Measurements from ENCODE around the gene SRF.
A peak's percentile ranks its signal among the peaks of the same experiment; 100 is the strongest.

The SRF gene

DNA sequence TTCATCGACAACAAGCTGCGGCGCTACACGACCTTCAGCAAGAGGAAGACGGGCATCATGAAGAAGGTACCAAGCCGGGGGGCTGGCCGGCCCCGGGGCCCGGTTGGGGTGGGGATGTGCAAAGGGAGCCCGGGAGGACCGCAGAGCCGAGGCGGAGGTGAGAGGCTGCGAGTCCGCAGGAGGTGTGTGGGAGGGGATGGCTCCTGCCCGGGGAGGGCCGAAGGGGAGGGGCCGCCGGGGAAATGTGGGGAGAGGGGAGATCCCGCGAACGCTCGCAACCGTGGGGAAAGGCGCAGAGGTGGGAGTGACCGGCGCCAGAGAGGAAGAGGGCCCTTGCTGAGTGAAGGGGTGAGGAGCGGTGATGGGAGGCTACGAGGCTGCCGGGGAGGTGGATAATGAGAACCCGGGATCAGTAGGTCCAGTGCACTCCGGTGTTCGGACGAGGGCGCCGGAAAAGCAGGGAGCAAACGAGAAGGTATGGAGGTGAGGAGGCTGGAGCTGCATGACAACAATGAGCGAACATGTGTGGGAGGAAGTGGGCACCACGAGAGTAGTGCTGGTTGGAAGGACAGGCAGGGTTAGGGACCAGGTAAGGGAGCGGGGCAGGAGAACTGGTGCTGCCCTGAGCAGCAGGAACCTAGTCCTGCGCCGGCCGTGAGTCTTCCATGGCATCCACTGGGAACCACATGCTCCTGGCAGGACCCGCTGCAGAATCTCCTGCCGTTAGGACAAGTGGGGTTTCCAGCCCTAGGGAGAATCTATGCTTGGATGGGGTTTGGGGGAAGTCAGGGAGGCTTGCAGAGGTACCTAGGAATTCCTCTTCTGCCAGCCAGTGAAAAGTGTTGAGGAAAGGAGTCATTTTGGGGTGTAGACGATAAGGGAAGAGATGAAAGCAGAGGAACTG lies 1.3 kb downstream of the SRF start:
- Histone ChIP-seq H3K27me3 (ENCODE audit: control insufficient read depth, insufficient read depth, low read length) (no peaks in the 10 kb centered on the region), H3K4me1 (peaks cover 21% of the 10 kb centered on the region)
- TF ChIP-seq, protein P1, sequence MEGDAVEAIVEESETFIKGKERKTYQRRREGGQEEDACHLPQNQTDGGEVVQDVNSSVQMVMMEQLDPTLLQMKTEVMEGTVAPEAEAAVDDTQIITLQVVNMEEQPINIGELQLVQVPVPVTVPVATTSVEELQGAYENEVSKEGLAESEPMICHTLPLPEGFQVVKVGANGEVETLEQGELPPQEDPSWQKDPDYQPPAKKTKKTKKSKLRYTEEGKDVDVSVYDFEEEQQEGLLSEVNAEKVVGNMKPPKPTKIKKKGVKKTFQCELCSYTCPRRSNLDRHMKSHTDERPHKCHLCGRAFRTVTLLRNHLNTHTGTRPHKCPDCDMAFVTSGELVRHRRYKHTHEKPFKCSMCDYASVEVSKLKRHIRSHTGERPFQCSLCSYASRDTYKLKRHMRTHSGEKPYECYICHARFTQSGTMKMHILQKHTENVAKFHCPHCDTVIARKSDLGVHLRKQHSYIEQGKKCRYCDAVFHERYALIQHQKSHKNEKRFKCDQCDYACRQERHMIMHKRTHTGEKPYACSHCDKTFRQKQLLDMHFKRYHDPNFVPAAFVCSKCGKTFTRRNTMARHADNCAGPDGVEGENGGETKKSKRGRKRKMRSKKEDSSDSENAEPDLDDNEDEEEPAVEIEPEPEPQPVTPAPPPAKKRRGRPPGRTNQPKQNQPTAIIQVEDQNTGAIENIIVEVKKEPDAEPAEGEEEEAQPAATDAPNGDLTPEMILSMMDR (IDR thresholded peaks at IDR 0.05) = no peak

DNA sequence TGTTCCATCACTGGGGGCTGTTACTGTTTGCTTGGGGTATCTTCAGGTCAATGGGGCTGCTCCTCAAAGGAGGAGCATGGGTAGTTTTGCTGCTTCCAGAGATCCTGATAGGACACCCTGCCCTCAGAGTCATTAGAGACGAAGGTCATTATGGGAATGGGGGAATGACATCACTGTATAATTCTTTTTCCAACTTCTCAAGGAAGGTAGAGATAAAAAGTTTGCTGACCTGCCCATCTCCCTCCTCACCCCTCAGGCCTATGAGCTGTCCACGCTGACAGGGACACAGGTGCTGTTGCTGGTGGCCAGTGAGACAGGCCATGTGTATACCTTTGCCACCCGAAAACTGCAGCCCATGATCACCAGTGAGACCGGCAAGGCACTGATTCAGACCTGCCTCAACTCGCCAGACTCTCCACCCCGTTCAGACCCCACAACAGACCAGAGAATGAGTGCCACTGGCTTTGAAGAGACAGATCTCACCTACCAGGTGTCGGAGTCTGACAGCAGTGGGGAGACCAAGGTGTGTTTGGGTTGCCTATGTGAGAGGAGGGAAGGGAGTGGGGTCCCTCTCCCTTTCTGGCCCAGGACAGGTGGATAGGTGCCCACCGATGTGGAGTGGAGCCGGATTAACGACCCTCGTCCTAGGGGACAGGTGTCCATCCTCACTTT lies 2.7 kb downstream of the SRF start:
- Histone ChIP-seq H3K4me1 (peaks cover 21% of the 10 kb centered on the region), H3K27ac (peak overlapping the region; percentile 98), H3K4me3 (ENCODE audit: low read depth, low read length) (peak overlapping the region; percentile 88), H3K9ac (no peak overlapping the region), H2AFZ (no peak overlapping the region), H3K9me3 (ENCODE audit: control insufficient read depth, low read length) (no peaks in the 10 kb centered on the region), H3K79me2 (peaks cover 10% of the 10 kb centered on the region), H3K4me2 (ENCODE audit: low read length) (peak overlapping the region; percentile 100), H3K36me3 (ENCODE audit: control insufficient read depth, insufficient read depth, low read length) (no peaks in the 10 kb centered on the region), H3K27me3 (ENCODE audit: control insufficient read depth, insufficient read depth, low read length) (no peaks in the 10 kb centered on the region)
- TF ChIP-seq, protein P1 (IDR thresholded peaks at IDR 0.05) = no peak

More for the DNA sequence above, 1.3 kb downstream of the SRF start:
- H3K4me3 ChIP-seq (ENCODE audit: low read depth, low read length) = peak overlapping the region; percentile 88
- peak overlapping the region; percentile 4 for H2AFZ ChIP-seq
- peak overlapping the region; percentile 100 for H3K4me2 ChIP-seq (ENCODE audit: low read length)
- H3K79me2 ChIP-seq = peaks cover 7% of the 10 kb centered on the region
- H3K9ac ChIP-seq = peak overlapping the region; percentile 96
- H3K9me3 ChIP-seq (ENCODE audit: control insufficient read depth, low read length) = no peaks in the 10 kb centered on the region
- peak overlapping the region; percentile 98 for H3K27ac ChIP-seq
- no peaks in the 10 kb centered on the region for H3K36me3 ChIP-seq (ENCODE audit: control insufficient read depth, insufficient read depth, low read length)

DNA sequence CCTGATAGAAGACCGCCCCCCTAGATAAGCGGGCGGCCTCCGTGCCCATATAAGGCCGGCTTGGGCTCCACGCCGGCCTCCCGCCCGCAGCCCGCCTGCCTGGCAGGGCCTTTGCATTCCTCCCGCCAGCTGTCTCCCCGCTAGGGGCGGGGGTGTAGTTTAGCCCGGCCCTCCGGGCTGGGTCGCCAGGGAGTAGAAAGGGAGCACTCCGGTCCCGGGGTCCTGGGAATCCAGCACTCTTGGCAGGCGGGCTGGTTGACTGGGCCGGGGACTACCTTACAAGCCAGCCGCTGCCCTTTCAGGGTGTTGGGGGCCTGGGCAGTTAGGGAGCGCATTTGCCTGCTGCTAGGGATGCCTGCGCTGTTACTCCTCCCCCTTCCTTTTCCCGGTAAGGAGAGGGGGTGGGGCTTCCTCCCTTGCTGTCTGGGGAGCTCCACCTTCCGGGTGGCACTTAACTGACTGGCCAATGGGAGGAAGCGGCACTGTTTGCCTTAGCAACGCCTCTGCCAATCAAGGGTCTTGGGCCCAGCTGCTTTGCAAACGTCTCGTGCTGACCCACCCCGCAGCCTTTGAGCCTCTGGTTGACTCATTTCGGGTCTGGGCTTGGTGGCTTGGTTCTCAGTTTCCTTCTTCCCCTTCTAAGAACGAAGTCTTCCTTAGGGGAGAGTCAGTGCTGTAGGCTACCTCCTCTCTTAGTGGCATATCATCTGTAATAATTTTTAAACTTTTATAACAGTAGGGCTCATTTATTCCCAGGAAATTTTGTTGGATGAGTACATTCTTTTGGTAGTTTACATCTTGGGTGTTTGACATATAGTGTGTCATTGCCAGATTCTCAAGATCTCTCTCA lies 3.4 kb downstream of the SRF start:
- Histone ChIP-seq H2AFZ (peak overlapping the region; percentile 81), H3K4me3 (ENCODE audit: low read depth, low read length) (peak overlapping the region; percentile 88), H3K4me2 (ENCODE audit: low read length) (peak overlapping the region; percentile 100), H3K27me3 (ENCODE audit: control insufficient read depth, insufficient read depth, low read length) (no peaks in the 10 kb centered on the region), H3K4me1 (peaks cover 21% of the 10 kb centered on the region), H3K36me3 (ENCODE audit: control insufficient read depth, insufficient read depth, low read length) (no peaks in the 10 kb centered on the region), H3K79me2 (peaks cover 10% of the 10 kb centered on the region), H3K9me3 (ENCODE audit: control insufficient read depth, low read length) (no peaks in the 10 kb centered on the region), H3K9ac (peak overlapping the region; percentile 16), H3K27ac (peak overlapping the region; percentile 98)
- TF ChIP-seq, protein P1 (IDR thresholded peaks at IDR 0.05) = peak; percentile 30

DNA sequence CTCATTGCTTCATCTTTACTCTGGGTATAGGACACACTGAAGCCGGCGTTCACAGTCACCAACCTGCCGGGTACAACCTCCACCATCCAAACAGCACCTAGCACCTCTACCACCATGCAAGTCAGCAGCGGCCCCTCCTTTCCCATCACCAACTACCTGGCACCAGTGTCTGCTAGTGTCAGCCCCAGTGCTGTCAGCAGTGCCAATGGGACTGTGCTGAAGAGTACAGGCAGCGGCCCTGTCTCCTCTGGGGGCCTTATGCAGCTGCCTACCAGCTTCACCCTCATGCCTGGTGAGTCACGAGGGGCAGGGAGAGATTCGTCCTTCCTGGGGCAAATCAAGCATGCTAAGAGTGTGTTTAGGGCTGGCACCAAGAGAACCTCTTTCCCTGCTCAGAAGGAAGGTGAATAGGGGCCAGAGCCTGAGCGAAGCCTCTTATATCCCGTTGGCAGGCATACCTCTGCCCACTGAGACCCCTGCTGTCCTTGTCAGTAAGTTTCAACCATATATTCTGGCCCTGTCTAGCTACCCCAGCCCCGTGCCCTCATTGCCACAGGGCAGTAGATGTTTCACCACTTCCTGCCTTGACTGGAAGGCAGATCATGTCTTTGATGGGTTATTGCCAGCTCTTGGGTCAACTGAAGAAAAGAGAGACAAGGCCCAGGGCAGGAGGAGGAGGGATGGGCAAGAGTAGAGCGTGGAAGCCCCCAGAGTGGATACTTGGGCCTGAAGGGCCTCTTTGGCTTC lies 4.8 kb downstream of the SRF start:
- Histone ChIP-seq H3K9ac (no peak overlapping the region), H3K27ac (peak overlapping the region; percentile 98), H3K4me1 (peaks cover 21% of the 10 kb centered on the region), H3K4me2 (ENCODE audit: low read length) (no peak overlapping the region), H3K4me3 (ENCODE audit: low read depth, low read length) (no peak overlapping the region), H3K79me2 (peaks cover 10% of the 10 kb centered on the region), H2AFZ (no peak overlapping the region), H3K36me3 (ENCODE audit: control insufficient read depth, insufficient read depth, low read length) (no peaks in the 10 kb centered on the region), H3K27me3 (ENCODE audit: control insufficient read depth, insufficient read depth, low read length) (no peaks in the 10 kb centered on the region), H3K9me3 (ENCODE audit: control insufficient read depth, low read length) (no peaks in the 10 kb centered on the region)
- TF ChIP-seq, protein P1 (IDR thresholded peaks at IDR 0.05) = no peak
